ENCODE data around the gene LPGAT1. TPM values are rescaled to one million over a fixed set of nuclear protein-coding genes. Genes with fewer than 3 reads are reported as not detected.

The LPGAT1 gene
- total and polyA plus RNA-seq, 2 of the 13 experiments (the other 11 are each of a cell fraction or from before 2014, with no cell fraction given): 12.1 to 48.3 TPM

- TF ChIP-seq PAXIP1 (CRISPR knock-in tag; conservative IDR thresholded peaks at IDR 0.05): peak; percentile 56
- 0 out of 2 replicates have a peak, but pooled peaks have one; percentile 20 for TF ChIP-seq ZNF687 (CRISPR knock-in tag; IDR thresholded peaks at IDR 0.05)
- peak; percentile 54; the same call in 1 of the 2 replicates for TF ChIP-seq RXRA (CRISPR knock-in tag; IDR thresholded peaks at IDR 0.05)
- TF ChIP-seq HNF4A (CRISPR knock-in tag; IDR thresholded peaks at IDR 0.05): peak; percentile 74
- TF ChIP-seq, protein P1, sequence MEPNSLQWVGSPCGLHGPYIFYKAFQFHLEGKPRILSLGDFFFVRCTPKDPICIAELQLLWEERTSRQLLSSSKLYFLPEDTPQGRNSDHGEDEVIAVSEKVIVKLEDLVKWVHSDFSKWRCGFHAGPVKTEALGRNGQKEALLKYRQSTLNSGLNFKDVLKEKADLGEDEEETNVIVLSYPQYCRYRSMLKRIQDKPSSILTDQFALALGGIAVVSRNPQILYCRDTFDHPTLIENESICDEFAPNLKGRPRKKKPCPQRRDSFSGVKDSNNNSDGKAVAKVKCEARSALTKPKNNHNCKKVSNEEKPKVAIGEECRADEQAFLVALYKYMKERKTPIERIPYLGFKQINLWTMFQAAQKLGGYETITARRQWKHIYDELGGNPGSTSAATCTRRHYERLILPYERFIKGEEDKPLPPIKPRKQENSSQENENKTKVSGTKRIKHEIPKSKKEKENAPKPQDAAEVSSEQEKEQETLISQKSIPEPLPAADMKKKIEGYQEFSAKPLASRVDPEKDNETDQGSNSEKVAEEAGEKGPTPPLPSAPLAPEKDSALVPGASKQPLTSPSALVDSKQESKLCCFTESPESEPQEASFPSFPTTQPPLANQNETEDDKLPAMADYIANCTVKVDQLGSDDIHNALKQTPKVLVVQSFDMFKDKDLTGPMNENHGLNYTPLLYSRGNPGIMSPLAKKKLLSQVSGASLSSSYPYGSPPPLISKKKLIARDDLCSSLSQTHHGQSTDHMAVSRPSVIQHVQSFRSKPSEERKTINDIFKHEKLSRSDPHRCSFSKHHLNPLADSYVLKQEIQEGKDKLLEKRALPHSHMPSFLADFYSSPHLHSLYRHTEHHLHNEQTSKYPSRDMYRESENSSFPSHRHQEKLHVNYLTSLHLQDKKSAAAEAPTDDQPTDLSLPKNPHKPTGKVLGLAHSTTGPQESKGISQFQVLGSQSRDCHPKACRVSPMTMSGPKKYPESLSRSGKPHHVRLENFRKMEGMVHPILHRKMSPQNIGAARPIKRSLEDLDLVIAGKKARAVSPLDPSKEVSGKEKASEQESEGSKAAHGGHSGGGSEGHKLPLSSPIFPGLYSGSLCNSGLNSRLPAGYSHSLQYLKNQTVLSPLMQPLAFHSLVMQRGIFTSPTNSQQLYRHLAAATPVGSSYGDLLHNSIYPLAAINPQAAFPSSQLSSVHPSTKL (CRISPR knock-in tag; IDR thresholded peaks at IDR 0.05): peak; percentile 34; the same call in 1 of the 2 replicates
- TF ChIP-seq NR2C2 (CRISPR knock-in tag; IDR thresholded peaks at IDR 0.05; ENCODE audit: borderline replicate concordance): peak; percentile 91
- TF ChIP-seq STAT5B (CRISPR knock-in tag; IDR thresholded peaks at IDR 0.05): no peak
- TF ChIP-seq HNF4G (IDR thresholded peaks at IDR 0.05; ENCODE audit: borderline replicate concordance, low read depth, low read length): no peak
- peak; percentile 22; the same call in 1 of the 2 replicates for TF ChIP-seq HNF4G (CRISPR knock-in tag; IDR thresholded peaks at IDR 0.05; ENCODE audit: borderline replicate concordance, low read depth)
- no peak for TF ChIP-seq KLF6 (CRISPR knock-in tag; IDR thresholded peaks at IDR 0.05)
- no peak for TF ChIP-seq SOX6 (IDR thresholded peaks at IDR 0.05)
- TF ChIP-seq SOX6 (CRISPR knock-in tag; IDR thresholded peaks at IDR 0.05): peak; percentile 64
- peak; percentile 59 for TF ChIP-seq RARA (CRISPR knock-in tag; IDR thresholded peaks at IDR 0.05)
- peak in 1 of 2 experiments; percentile 34; a peak in 1 of 4 replicates for TF ChIP-seq NR2F1 (CRISPR knock-in tag; IDR thresholded peaks at IDR 0.05)
- peak; percentile 57 for TF ChIP-seq ELF1 (CRISPR knock-in tag; IDR thresholded peaks at IDR 0.05)
- no peak for TF ChIP-seq UBTF (CRISPR knock-in tag; IDR thresholded peaks at IDR 0.05)
Measured at GRCh38 chr1:211724687-211725196, 105.8 kb downstream of the LPGAT1 start (continued).

All from HepG2 (cell line).